NCI-H1105 treated with DMSO at 0.1 percent for 48 hours (cell line): ENCODE data around the gene TLR5.

ENCODE experiments used
- DNase-seq: peaks from one replicate; lab custom pipeline; 2025; lab: John Stamatoyannopoulos, UW

TLR5 gene

DNA sequence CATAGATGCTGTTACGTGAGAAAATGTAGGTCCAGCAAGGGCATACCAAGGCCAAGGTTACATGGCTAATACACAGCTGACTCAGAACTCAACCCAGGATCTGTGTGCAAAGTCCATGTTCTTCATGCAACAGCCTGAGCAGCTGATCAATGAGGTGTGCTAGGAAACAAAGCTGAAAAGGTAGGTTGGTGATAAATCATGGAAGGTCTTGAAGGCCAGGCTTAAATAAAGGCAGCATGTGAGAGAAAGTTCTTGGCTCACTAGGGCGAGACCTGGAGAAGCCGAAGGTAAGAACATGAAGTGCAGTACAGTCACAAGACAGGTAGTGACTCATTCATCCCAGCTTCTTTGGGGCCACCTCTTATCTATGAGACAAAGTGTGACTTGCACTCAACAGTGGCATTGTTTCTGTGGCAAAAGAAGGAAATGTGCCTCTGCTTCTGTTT, 33.4 kb downstream of the TLR5 start:
- DNase-seq = no peak

GRCh38 chr1:223106856-223107255, 36.2 kb downstream of the TLR5 start:
- no peak for DNase-seq

- no peak for DNase-seq
Measured at GRCh38 chr1:223105568-223105967, 37.5 kb downstream of the TLR5 start.

- DNase-seq = no peak
Measured at GRCh38 chr1:223102797-223103533, 40.1 kb downstream of the TLR5 start.

GRCh38 chr1:223097713-223098112, 45.3 kb downstream of the TLR5 start:
- no peak for DNase-seq

GRCh38 chr1:223095870-223096269, 47.2 kb downstream of the TLR5 start:
- DNase-seq = no peak

- no peak for DNase-seq
Measured at GRCh38 chr1:223091896-223092295, 51.2 kb downstream of the TLR5 start.

- DNase-seq = no peak
Measured at GRCh38 chr1:223089250-223089649, 53.8 kb downstream of the TLR5 start.

DNA sequence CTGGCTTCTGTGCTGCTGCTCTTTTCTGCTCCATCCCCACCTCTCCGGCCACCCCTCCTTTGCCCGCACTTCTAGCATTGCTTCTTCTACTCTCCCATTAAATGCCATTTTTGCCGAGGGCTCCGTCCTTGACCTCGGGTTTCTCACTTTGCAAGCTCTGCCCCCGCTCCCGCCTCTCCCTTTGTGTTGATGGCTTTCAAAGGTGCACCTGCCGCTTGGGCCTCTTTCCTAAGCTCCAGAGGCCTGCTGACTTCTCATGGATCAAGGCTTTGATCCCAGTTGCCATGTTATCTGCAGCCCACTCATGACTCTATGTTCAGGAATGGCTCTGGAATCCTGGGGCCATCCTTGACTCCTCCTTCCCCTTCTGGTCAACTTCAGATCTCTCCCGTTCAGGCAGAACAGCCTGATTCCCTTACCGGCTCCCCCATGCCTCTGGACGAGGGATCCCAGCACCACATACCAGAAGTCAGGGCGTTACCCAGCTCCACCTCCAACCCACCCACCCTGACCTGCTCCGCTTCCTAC, 54.3 kb downstream of the TLR5 start:
- DNase-seq = no peak

DNA sequence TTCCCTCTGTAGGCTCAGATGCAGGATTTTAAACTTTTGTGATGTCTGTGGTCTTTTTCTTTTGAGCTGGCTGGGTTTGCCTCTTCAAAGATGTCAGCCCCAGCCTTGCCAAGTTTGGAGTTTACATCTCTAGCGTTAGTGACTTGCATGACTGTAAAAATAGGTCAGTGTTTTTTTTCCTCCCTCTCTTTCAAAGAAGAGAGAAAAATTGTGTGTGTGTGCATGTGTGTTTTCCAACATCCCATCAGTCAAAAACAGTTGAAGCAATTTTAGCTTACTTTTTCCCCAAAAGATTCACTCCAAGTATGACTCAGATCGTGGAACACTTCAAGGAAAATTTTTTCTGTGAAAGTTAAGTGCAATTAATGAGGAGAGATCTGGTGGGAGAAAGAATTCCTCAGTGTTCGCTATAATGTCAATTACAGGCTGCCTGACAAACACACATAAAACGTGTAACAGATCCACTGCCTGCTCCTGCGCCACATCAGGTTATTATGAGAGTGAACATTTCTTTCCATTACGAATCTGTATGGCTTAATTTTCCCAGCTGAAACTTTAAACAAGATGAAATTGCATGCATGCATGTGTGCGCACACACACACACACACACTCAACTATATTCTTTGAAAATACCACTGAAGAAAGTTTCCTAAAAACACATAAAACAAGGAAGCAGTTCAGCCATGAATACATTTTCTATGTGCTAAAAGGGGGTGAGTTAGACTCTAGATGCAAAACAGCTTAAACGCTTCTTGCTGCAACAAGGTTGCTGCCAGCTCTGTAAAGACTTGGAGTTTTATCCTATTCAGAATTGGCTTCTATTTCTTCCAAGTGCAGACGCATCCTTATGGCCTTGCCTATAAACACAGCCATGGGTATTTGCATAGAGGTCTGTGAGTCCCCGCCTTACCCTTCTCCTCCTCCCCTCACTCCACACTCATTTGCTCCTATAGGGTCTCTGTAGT, 55.5 kb downstream of the TLR5 start:
- no peak for DNase-seq

DNA sequence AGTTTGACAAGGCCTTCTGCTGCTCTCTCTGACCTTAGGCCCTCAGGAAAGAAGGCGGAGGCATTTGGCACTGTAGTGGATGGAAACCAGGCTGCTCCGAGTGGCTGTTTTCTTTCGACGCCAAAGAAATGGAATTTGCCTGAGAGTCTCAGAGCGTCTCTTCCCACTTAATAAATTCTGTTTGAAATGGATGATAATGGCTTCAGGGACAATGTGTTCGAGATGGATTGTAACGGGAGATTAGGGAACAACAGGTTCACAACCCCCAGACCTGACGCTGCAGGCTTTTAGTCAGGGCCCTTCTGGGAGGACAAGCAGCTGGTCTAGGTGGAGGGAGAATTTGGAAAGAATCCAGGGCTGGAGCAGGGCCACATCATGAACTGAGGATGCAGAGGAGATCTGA, 58.6 kb downstream of the TLR5 start:
- DNase-seq = peak; percentile 60

- peak; percentile 55 for DNase-seq
Measured at GRCh38 chr1:223083831-223084230, 59.2 kb downstream of the TLR5 start.

GRCh38 chr1:223082914-223083313, 60.1 kb downstream of the TLR5 start:
- no peak for DNase-seq

DNA sequence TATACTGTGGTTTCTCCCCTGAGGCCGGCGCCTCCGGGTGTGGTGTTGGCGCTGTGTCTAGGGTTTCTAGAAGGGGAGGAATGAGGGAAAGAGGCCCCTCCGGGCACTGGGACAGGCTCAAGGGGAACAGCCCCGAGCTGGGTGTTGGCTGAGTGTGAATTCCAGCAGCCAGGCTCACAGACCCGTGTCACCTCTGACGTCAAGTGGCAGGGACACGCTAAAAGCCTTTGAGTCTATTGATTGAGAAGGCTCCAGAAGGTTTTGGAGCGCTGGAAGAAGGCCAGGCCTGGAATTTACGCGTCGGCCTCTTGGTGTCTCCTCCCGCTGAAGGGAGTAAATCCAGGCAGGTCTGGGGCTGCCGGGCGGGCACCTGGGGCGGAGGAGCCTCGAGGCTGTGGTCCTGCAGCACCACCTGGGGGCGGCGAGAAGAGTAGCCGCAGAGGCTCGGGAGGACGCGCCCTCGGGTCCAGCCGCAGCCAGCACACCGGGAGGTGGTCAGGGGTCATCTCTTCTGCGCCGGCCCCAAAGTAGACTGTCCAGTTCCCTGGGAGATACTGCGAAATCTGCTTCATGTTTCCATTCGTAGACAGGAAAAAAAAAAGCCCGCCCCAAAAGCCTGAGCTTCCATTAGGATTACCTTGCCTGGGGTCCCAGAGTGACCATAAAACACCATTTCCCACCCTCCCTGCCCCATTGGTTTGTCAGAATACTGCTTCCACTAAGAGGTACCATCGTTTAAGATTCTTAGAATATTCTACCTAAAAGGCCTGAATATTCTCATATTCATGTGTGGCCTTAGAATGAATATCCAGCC, 61.7 kb downstream of the TLR5 start:
- DNase-seq = peak; percentile 96

- DNase-seq = no peak
Measured at GRCh38 chr1:223079498-223079897, 63.5 kb downstream of the TLR5 start.

DNA sequence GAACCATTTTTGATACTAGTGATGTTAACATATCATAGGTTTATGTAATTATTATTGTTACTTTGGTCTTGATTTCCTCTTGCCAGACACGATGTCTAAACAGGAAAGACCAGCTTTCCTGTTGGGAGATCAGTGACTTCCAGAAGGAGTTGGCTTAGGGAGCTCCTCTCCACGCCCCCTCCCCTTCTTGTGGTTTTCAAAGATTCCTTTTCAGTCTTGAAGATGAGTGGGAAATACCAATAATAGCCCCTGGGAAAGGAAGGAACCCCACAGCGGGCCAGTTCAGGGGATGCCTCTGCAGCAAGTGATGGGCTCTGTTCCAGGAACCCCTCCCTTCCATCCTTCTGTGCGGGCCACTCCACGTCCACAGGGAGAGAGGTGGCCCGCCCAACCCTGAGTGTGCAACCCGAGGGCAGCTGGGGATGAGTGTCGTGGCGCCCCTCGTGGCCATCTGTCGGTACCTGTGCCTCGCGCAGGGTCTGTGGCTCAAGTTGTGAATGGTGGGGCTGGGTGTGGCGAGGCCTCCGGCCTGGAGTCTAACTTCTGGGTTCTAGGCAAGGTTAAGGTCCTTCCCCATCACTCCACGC, 65.7 kb downstream of the TLR5 start:
- no peak for DNase-seq

DNA sequence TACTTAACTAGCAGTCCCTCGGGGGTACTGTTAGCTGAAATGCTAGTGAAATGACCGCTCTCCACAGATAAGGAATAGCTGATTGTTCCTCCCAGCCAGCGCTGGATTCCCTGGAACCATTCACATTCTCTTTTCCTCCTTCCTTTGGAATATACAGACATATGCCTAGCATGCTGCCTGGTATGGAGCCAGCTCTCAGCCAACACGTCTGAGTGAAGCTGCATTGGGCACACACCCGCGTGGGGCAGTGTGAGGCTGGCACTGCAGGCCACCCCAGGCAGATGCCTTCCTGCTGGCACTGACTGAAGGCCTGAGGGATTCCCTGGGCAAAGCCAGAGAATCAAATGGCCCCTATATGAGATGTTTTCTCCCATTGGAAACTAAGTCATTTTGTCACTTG, 66.7 kb downstream of the TLR5 start:
- DNase-seq = no peak

DNA sequence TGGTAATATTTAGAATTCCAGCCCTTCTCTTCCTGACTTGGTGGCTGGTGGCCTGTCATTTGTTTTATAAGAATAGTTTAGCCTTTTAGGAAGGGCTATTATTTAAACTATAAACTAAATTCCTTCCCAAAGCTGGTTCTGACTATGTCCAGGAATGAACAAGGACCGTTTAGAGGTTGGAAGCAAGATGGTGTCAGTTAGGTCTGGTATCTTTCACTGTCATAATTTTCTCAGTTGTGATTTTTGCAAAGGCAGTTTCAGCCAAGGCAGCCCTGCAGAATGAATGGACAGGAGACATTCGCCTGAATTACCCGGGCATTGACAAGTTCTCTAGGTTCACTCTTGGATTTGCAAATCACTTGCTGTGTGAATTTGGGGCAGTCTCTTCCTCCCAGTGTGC, 67.2 kb downstream of the TLR5 start:
- no peak for DNase-seq

DNA sequence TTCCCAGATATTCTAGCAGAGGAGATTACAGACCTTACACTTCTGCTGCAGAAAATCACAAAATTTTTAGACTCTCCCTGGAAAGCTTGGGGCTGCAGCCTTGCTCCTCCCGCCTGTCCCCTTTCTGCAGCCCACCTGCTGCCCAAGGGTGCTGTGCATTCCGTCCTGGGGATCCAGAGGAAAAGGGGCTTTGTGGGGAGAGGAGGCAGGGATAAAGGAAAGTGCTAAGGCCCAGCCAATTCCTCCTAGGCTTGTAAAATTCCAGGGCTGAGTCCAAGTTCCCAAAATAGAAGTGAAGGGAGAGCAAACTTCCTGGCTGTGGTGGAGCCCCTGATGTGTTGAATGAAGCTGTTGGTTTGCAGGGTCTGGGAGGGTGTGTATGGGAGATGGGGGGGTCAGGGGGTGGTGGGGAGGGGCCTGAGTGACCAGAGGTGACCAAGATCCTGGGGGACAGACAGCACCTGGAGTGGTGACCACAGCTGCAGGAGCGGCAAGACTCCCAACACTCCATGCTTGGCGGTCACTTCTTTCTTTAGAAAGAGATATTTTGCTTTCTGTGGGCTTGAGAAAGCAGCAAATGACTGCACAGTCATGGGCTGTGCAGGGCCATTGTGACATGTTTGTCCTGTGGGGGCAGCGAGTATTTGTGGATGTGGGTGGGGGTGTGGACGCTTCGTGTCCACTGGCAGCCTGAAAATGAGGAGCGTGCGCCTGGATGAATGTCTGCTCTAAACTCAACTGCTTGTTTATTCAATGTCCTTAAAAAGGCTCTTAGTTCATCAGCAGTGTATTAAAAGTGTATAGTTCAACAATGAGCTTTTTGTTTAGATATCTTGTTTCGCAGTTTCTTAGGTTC, 68.4 kb downstream of the TLR5 start:
- DNase-seq = no peak

DNA sequence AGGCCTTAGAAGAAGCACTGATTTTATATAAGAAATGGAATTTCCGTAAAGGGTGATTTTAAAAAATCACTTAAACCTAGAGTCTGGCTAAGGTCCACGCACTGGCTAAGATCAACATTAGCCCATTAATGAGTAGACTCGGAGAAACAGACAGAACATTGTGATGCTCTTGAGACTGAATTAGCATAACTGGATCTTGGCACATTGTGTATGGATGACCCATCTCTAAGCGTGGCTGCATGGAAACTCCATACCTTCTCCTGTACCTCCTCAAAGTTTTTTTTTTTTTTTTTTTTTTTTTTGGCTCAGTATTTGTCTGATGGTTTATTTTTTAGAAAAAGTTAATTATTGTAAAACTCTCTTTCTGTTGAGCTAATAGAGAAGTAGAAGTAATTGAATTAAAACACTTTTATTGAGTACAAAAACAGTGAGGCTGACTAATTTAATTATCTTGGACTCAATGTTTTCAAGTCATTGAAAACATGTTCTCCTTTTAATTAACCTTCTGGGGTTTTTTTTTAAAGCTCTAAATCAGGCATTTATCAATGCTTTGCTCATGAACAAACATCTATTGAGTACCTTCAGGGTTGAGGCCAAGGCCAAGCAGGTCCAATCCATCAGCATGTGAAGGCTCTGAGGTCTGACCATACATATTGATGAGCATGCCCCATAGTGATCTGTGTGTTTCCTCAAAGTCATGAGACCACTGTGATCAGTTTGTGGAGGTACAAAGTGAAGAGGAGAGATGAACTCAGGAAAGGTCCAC, 74.0 kb downstream of the TLR5 start:
- DNase-seq = no peak
